HEK293 (cell line): ENCODE results near the gene SH3BGR.

Source experiments
- CTCF ChIA-PET: fragments of 350-600 bp; formaldehyde crosslinking; extraction: SDS; loops from one replicate; lab custom pipeline; 2021; ENCODE audit warnings: antibody characterized with exemption; lab: Yijun Ruan, JAX
- POLR2A ChIA-PET: fragments of 300-600 bp; formaldehyde crosslinking; extraction: SDS; loops from one replicate; lab custom pipeline; 2020; ENCODE audit warnings: antibody characterized with exemption, inconsistent platforms; lab: Yijun Ruan, JAX
- H3K27ac ChIP-seq: fragments of 200-500 bp; sonication (Bioruptor generic); 2 replicates; pipeline ENCODE4 v1.5.1; 2014; ENCODE audit warnings: low read depth, low read length, control low read depth, inconsistent platforms; ENCODE audit errors: extremely low read depth
- H3K36me3 ChIP-seq, 2 experiments: fragments of 200-500 bp in 1 of 2; sonication (Bioruptor generic) in 1 of 2; 1 replicate in 1 of 2; 2 replicates in 1 of 2; pipeline ENCODE4 v1.5.1; 2014 to 2017; ENCODE audit warnings: inconsistent platforms in 2 of 2, low read length in 2 of 2; ENCODE audit not compliant: control insufficient read depth in 2 of 2, insufficient read depth in 1 of 2
- H3K4me1 ChIP-seq: fragments of 200-500 bp; sonication (Bioruptor generic); 2 replicates; pipeline ENCODE4 v1.5.1; 2014; ENCODE audit warnings: mild to moderate bottlenecking, low read length, inconsistent platforms; ENCODE audit not compliant: control insufficient read depth, insufficient read depth
- H3K4me3 ChIP-seq: 2 replicates; pipeline ENCODE4 v1.5.1; 2011; ENCODE audit warnings: low read depth, mild to moderate bottlenecking, control low read depth, low read length, moderate library complexity
- H3K9me3 ChIP-seq: fragments of 200-500 bp; sonication (Bioruptor generic); 2 replicates; pipeline ENCODE4 v1.5.1; 2014; ENCODE audit warnings: low read depth, low read length, inconsistent platforms; ENCODE audit not compliant: control insufficient read depth, insufficient read depth
- GLI4 ChIP-seq: fragments of 450-650 bp; formaldehyde crosslinking; IDR thresholded peaks from 2 replicates; pipeline ENCODE4 v1.5.1; 2016; ENCODE audit warnings: missing biosample characterization, missing genetic modification characterization
- KLF16 ChIP-seq: fragments of 450-650 bp; formaldehyde crosslinking; IDR thresholded peaks from 2 replicates; pipeline ENCODE4 v1.5.1; 2017; ENCODE audit warnings: missing biosample characterization, missing genetic modification characterization
- KLF7 ChIP-seq: fragments of 450-650 bp; formaldehyde crosslinking; IDR thresholded peaks from 2 replicates; pipeline ENCODE4 v1.5.1; 2016; ENCODE audit warnings: missing biosample characterization, missing genetic modification characterization, borderline replicate concordance
- KLF8 ChIP-seq: fragments of 450-650 bp; formaldehyde crosslinking; IDR thresholded peaks from 2 replicates; pipeline ENCODE4 v1.5.1; 2016; ENCODE audit warnings: missing biosample characterization, missing genetic modification characterization
- MYNN ChIP-seq: fragments of 450-650 bp; formaldehyde crosslinking; IDR thresholded peaks from 2 replicates; pipeline ENCODE4 v1.5.1; 2016; ENCODE audit warnings: missing biosample characterization, missing genetic modification characterization, borderline replicate concordance
- PRDM1 ChIP-seq: fragments of 450-650 bp; formaldehyde crosslinking; IDR thresholded peaks from 2 replicates; pipeline ENCODE4; 2016; ENCODE audit warnings: missing biosample characterization, missing genetic modification characterization
- RBAK ChIP-seq: fragments of 450-650 bp; formaldehyde crosslinking; IDR thresholded peaks from 2 replicates; pipeline ENCODE4 v1.5.1; 2016; ENCODE audit warnings: missing biosample characterization, missing genetic modification characterization
- ZBTB1 ChIP-seq: fragments of 450-650 bp; formaldehyde crosslinking; IDR thresholded peaks from 2 replicates; pipeline ENCODE4 v1.5.1; 2016; ENCODE audit warnings: missing biosample characterization, missing genetic modification characterization
- ZBTB21 ChIP-seq: fragments of 450-650 bp; formaldehyde crosslinking; IDR thresholded peaks from 2 replicates; pipeline ENCODE4 v1.5.1; 2017; ENCODE audit warnings: missing biosample characterization, missing genetic modification characterization
- ZFP3 ChIP-seq: fragments of 450-650 bp; formaldehyde crosslinking; IDR thresholded peaks from 2 replicates; pipeline ENCODE4 v1.5.1; 2016; ENCODE audit warnings: low read depth, missing biosample characterization, missing genetic modification characterization
- ZNF175 ChIP-seq: fragments of 450-650 bp; formaldehyde crosslinking; IDR thresholded peaks from 2 replicates; pipeline ENCODE4 v1.5.1; 2016; ENCODE audit warnings: missing biosample characterization, missing genetic modification characterization
- ZNF211 ChIP-seq: fragments of 450-650 bp; formaldehyde crosslinking; IDR thresholded peaks from 2 replicates; pipeline ENCODE4 v1.5.1; 2016; ENCODE audit warnings: low read depth, missing biosample characterization, missing genetic modification characterization
- ZNF221 ChIP-seq: fragments of 450-650 bp; formaldehyde crosslinking; IDR thresholded peaks from 2 replicates; pipeline ENCODE4 v1.5.1; 2017; ENCODE audit warnings: missing biosample characterization, missing genetic modification characterization, borderline replicate concordance
- ZNF366 ChIP-seq: fragments of 450-650 bp; formaldehyde crosslinking; conservative IDR thresholded peaks from 2 replicates; pipeline ENCODE4 v1.5.1; 2016; ENCODE audit warnings: missing biosample characterization, missing genetic modification characterization
- ZNF391 ChIP-seq: fragments of 450-650 bp; formaldehyde crosslinking; IDR thresholded peaks from 2 replicates; pipeline ENCODE4 v1.5.1; 2016; ENCODE audit warnings: low read depth, missing biosample characterization, missing genetic modification characterization, borderline replicate concordance
- ZNF423 ChIP-seq: fragments of 450-650 bp; formaldehyde crosslinking; IDR thresholded peaks from 2 replicates; pipeline ENCODE4 v1.5.1; 2016; ENCODE audit warnings: missing biosample characterization, missing genetic modification characterization
- ZNF473 ChIP-seq: fragments of 450-650 bp; formaldehyde crosslinking; IDR thresholded peaks from 2 replicates; pipeline ENCODE4 v1.5.1; 2017; ENCODE audit warnings: missing biosample characterization, missing genetic modification characterization
- ZNF558 ChIP-seq: fragments of 450-650 bp; formaldehyde crosslinking; IDR thresholded peaks from 2 replicates; pipeline ENCODE4 v1.5.1; 2016; ENCODE audit warnings: missing biosample characterization, missing genetic modification characterization
- ZNF561 ChIP-seq: fragments of 450-650 bp; IDR thresholded peaks from 2 replicates; pipeline ENCODE4 v1.5.1; 2018; ENCODE audit warnings: missing biosample characterization, missing genetic modification characterization, borderline replicate concordance
- ZNF585B ChIP-seq: fragments of 450-650 bp; formaldehyde crosslinking; IDR thresholded peaks from 2 replicates; pipeline ENCODE4 v1.5.1; 2016; ENCODE audit warnings: missing biosample characterization, missing genetic modification characterization
- ZNF837 ChIP-seq: fragments of 450-650 bp; formaldehyde crosslinking; IDR thresholded peaks from 2 replicates; pipeline ENCODE4 v1.5.1; 2016; ENCODE audit warnings: missing biosample characterization, missing genetic modification characterization
- TF ChIP-seq, protein P1 (sequence below): fragments of 450-650 bp; formaldehyde crosslinking; IDR thresholded peaks from 2 replicates; pipeline ENCODE4 v1.5.1; 2016; ENCODE audit warnings: missing biosample characterization, missing genetic modification characterization

The SH3BGR gene

DNA sequence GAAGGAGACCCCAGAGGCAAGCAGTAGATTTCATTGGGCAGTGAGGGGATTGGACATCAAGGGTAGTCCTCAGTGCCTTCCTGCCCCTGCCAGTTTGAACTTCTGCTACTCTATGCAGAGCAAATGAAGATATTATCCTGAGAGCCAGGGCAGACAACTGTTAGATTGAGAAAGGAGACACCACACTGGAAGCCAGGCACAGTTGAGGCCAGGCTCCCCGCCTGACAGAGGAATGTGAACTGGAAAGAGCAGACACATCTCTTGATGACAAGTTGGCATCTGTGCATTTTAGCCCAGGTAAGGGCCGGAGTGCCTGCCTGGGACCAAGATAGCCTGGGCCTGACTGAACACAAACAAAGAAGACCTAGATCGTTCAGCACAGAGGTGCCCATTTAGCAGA, 16.0 kb downstream of the SH3BGR start:
- ChIA-PET CTCF (no interaction called here), POLR2A (no interaction called here)

DNA sequence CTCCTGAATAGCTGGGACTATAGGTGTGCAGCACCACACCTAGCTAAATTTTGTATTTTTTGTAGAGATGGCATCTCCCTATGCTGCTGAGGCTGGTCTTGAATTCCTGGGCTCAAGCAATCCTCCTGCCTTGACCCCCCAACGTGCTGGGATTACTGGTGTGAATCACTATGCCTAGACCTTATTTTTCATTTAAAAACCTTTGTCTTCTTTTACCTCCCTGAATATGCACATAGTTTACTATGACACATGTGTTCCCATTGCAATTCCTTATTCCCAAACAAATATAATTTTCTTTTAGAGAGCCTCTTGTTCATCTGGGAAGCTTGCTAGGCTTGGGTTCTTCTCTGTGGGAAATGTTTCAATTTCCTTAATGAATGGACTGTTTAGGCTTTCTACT, 16.8 kb downstream of the SH3BGR start:
- TF ChIP-seq RBAK (tag by site-specific recombination) (no peak), ZNF561 (tag by site-specific recombination) (no peak), ZNF391 (tag by site-specific recombination) (no peak), KLF7 (no peak), MYNN (no peak), ZNF585B (tag by site-specific recombination) (no peak), KLF16 (no peak), KLF8 (tag by site-specific recombination) (no peak), ZNF175 (tag by site-specific recombination) (no peak), ZNF211 (tag by site-specific recombination) (no peak), ZBTB21 (tag by site-specific recombination) (no peak), ZNF473 (tag by site-specific recombination) (no peak), PRDM1 (tag by site-specific recombination) (no peak), ZBTB1 (tag by site-specific recombination) (no peak), ZNF558 (tag by site-specific recombination) (no peak)
- TF ChIP-seq, protein P1, sequence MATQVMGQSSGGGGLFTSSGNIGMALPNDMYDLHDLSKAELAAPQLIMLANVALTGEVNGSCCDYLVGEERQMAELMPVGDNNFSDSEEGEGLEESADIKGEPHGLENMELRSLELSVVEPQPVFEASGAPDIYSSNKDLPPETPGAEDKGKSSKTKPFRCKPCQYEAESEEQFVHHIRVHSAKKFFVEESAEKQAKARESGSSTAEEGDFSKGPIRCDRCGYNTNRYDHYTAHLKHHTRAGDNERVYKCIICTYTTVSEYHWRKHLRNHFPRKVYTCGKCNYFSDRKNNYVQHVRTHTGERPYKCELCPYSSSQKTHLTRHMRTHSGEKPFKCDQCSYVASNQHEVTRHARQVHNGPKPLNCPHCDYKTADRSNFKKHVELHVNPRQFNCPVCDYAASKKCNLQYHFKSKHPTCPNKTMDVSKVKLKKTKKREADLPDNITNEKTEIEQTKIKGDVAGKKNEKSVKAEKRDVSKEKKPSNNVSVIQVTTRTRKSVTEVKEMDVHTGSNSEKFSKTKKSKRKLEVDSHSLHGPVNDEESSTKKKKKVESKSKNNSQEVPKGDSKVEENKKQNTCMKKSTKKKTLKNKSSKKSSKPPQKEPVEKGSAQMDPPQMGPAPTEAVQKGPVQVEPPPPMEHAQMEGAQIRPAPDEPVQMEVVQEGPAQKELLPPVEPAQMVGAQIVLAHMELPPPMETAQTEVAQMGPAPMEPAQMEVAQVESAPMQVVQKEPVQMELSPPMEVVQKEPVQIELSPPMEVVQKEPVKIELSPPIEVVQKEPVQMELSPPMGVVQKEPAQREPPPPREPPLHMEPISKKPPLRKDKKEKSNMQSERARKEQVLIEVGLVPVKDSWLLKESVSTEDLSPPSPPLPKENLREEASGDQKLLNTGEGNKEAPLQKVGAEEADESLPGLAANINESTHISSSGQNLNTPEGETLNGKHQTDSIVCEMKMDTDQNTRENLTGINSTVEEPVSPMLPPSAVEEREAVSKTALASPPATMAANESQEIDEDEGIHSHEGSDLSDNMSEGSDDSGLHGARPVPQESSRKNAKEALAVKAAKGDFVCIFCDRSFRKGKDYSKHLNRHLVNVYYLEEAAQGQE (tag by site-specific recombination) = no peak
- Histone ChIP-seq H3K27ac (no peak overlapping the region), H3K4me3 (no peak overlapping the region), H3K4me1 (no peaks in the 10 kb centered on the region), H3K36me3 (no peaks in the 10 kb centered on the region), H3K9me3 (no peaks in the 10 kb centered on the region)
- POLR2A ChIA-PET = no interaction called here
- CTCF ChIA-PET = no interaction called here

More for the DNA sequence above, 16.0 kb downstream of the SH3BGR start:
- Histone ChIP-seq H3K9me3 (no peaks in the 10 kb centered on the region), H3K27ac (no peak overlapping the region), H3K36me3 (no peaks in the 10 kb centered on the region)
- TF ChIP-seq ZNF366 (no peak), ZNF423 (tag by site-specific recombination) (no peak), KLF7 (no peak), ZNF837 (tag by site-specific recombination) (no peak), ZNF221 (tag by site-specific recombination) (no peak)
- TF ChIP-seq, all 188 proteins: peak for 0
- Histone ChIP-seq H3K4me1 (no peaks in the 10 kb centered on the region), H3K4me3 (no peak overlapping the region)

DNA sequence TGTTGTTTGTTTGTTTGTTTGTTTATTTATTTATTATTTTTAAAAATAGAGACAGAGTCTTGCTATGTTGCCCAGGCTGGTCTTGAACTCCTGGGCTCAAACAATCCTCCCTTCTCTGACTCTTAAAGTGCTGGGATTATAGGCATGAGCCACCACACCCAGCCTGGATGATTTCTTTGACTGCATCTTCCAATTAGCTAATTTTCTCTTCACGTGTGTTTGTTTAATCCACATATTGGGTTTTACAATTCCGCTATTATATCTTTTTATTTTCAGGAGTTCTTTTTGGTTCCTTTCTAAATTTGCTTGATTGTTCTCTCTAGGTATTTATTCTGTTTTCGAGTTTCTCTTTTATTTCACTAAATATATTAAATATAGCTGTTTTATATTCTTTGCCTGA, 19.8 kb downstream of the SH3BGR start:
- Histone ChIP-seq H3K4me1 (no peaks in the 10 kb centered on the region), H3K27ac (no peak overlapping the region), H3K36me3 (no peaks in the 10 kb centered on the region), H3K9me3 (no peaks in the 10 kb centered on the region), H3K4me3 (no peak overlapping the region)
- TF ChIP-seq GLI4 (tag by site-specific recombination) (no peak), ZFP3 (tag by site-specific recombination) (no peak)
- ChIA-PET CTCF (no interaction called here), POLR2A (no interaction called here)
